KOPT-K1 (cell line): ENCODE results near the gene ZFAND3.
"Not testable (repeated sequence)": the region's sequence is repeated elsewhere in the genome, so short reads cannot be mapped to it uniquely, and the experiment has no call there.

Experiments
- H3K27ac ChIP-seq: fragments of 200-600 bp; sonication (generic); 2 replicates; pipeline ENCODE4 v1.5.1; 2016; ENCODE audit warnings: antibody characterized with exemption, mild to moderate bottlenecking, low read depth, low read length; ENCODE audit not compliant: poor library complexity, severe bottlenecking
- H3K36me3 ChIP-seq: fragments of 200-600 bp; sonication (generic); 2 replicates; pipeline ENCODE4 v1.5.1; 2017; ENCODE audit warnings: antibody characterized with exemption, mild to moderate bottlenecking, low read length, moderate library complexity; ENCODE audit not compliant: insufficient read depth
- H3K9me3 ChIP-seq: fragments of 200-600 bp; sonication (generic); 2 replicates; pipeline ENCODE4 v1.5.1; 2017; ENCODE audit warnings: antibody characterized with exemption, low read length, mild to moderate bottlenecking; ENCODE audit not compliant: insufficient read depth, poor library complexity, severe bottlenecking

Gene ZFAND3

DNA sequence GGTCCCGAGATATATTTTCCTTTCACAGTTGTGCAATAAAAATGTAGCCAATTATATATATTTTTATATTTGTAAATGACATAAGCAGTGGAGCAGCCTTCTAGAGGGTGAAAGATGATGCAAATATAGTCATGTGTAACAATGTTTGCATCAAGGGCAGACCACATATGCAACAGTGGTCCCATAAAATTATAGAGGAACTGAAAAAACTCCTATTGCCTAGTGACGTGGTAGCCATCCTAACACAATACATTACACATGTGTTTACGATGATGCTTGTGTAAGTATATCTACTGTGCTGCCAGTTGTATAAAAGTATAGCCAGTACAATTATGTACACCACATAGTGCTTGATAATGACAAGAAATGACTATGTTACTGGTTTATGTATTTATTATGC, 162.8 kb downstream of the ZFAND3 start:
- Histone ChIP-seq H3K36me3 (no peaks in the 10 kb centered on the region), H3K27ac (no peak overlapping the region), H3K9me3 (no peaks in the 10 kb centered on the region)

DNA sequence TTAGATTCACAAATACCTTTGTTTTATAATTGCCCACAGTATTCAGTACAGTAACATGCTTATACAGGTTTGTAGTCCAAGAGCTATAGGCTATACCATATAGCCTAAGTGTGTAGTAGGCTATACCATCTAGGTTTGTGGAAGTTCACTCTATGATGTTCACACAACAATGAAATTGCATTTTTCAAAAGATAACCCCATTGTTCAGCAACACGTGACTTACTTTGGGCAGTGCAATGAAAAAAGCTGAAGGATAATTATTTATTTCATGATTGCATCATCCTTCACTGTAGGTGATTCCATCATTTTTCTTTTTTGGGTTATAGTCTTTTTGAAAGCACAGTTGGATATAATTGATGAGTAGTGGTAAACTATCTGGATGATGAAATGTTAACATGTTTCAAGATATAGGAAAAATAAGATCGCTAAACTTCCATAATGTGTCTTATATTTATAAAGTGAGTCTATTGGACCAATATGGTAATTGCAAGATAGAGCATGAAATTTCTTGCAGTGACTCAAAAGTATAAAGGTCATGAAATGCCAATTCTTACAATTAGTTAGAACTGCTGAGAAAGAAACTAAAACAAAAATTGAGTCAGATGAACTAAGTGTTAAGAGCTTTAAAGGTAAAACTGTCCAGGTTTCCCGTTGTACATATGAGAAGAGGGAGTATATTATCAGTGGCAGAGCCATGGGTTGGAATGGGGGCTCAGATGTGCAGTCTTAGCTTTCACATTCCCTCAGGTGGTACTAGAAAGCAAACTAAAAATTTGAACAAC, 164.4 kb downstream of the ZFAND3 start:
- no peaks in the 10 kb centered on the region for H3K36me3 ChIP-seq
- no peak overlapping the region for H3K27ac ChIP-seq
- no peaks in the 10 kb centered on the region for H3K9me3 ChIP-seq

DNA sequence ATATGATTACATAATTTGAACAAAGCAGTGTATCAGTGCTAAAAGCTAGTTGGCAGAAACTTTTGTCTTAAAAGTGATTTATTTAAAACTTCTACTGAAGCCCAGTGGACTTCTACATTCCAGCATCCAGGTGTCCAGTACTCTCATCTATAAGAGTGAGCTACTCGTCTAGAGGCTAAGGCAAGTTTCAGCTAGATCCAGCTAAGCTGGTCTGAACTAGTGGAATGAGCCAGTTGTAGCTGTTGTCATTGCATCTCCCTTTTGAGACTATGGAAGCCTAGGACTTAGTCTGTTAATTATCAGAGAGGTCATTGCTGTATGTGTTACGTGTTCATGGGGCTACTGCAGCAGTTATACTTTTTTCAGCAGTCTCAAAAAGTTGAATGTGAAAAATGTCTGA, 165.1 kb downstream of the ZFAND3 start:
- Histone ChIP-seq H3K36me3 (no peaks in the 10 kb centered on the region), H3K27ac (no peak overlapping the region), H3K9me3 (no peaks in the 10 kb centered on the region)

DNA sequence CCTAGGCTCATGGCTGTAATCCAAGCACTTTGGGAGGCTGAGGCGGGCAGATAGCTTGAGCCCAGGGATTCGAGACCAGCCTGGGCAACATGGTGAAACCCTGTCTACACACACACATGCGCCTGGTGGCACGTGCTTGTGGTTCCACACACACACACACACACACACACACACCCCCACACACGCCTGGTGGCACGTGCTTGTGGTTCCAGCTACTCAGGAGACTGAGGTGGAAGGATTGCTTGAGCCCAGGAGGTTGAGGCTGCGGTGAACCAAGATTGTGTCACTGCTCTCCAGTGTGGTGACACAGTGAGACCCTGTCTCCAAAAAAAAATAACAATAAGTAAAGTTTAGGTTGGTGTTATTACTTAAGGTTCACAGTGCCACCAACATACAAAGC, 165.8 kb downstream of the ZFAND3 start:
- no peak overlapping the region for H3K27ac ChIP-seq
- H3K36me3 ChIP-seq: no peaks in the 10 kb centered on the region
- H3K9me3 ChIP-seq: no peaks in the 10 kb centered on the region

DNA sequence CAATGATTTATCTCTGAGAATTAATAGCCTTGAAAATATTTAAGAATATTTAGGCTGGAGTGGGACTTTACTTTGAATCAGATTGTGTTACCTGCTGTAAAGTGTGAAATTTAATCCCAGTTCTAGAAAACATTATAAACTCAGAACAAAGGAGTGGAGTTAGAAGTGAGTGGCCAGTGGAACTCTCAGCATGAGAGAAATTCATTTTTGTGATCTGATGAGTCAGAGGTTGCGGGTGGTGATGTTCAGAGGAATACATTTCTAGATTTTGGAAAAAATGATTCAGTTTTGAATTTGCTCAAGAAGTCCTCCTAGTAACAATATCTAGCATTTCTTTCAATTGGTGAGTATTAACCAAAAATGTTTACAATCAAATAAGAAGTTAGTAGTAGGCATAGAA, 167.5 kb downstream of the ZFAND3 start:
- H3K36me3 ChIP-seq: no peaks in the 10 kb centered on the region
- no peaks in the 10 kb centered on the region for H3K9me3 ChIP-seq
- no peak overlapping the region for H3K27ac ChIP-seq

DNA sequence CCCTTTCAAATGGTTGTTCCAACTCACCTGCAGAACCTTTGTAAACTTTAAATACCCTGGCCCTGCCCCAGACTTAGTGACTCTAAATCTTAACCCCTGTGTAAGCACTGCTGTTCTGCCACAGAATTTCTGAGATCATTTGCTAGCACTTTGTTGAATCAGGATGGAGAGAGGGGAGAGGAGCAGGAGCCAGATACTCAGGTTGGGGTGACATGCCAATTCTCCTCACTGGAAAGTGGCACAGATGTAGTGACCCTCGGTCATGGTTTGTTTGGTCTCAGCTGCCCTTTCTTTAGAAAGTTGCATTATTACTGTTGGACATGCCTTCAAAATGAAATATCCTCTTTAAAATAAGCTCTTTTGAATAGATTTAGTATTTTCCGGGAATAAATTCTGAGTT, 168.0 kb downstream of the ZFAND3 start:
- Histone ChIP-seq H3K9me3 (no peaks in the 10 kb centered on the region), H3K36me3 (no peaks in the 10 kb centered on the region), H3K27ac (no peak overlapping the region)

DNA sequence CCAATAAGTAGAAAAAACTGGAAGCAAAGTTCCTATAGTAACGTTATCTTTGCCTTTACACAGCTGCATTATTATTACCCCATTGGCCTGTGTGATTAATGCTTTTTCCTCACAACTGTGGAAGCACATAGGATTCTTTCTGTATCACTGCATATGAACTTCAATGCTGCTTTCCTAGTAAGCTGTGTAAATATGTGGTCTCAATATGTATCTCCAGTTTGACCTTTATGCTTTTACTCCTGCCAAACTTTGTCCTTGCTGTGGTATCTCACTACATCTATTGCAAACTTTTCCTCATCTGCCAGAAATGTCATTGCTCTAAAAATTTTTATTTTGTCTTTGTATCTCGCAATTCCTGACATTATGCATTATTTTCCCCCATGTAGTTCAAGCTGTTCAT, 168.6 kb downstream of the ZFAND3 start:
- H3K27ac ChIP-seq: no peak overlapping the region
- H3K36me3 ChIP-seq: no peaks in the 10 kb centered on the region
- H3K9me3 ChIP-seq: no peaks in the 10 kb centered on the region

DNA sequence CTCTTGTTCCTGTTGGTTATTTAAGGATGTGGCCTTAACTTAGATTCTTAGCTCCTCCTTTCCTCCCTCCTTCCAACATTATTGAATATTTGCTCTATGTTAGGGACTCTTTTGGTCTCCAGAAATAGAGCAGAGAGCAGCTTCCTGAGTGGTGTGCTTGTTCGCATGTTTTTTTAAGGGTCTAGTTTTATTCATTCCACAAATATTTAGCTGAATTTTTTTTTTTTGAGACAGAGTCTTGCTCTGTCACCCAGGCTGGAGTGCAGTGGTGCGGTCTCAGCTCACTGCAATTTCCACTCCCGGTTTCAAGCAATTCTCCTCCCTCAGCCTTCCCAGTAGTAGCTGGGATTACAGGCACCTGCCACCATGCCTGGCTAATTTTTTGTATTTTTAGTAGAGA, 169.2 kb downstream of the ZFAND3 start:
- Histone ChIP-seq H3K36me3 (no peaks in the 10 kb centered on the region), H3K9me3 (no peaks in the 10 kb centered on the region), H3K27ac (no peak overlapping the region)

DNA sequence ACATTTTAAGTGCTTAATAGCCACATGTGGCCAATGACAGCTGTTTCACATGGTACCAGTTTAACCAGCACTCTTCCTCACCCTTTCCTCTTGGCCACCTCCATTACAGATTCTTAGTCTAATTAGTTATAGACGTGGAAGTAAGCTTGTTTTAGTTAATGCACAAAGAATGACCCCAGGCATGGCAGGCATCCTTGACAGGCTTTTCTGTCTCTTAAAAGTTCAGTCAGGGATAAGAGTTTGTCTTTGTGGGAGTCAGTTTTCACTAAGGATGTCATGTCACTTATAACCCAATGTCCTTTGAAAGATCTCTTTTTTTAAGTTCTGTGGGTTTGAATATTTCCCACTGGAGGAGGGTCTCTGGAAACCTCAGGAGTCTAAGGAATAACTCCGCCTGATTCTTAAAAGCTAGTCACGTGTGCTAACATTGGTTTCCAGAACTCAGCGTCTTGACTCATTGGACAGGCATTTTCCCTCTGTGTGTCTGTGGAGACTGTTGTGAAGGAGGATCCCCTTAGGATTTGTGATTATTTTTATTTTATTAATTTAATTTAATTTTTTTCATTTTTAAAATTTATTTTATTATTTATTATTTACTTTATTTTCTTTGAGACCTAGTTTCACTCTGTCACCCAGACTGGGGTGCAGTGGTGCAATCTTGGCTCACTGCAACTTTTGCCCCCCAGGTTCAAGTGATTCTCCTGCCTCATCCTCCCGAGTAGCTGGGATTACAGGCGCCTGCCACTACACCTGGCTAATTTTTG, 171.4 kb downstream of the ZFAND3 start:
- Histone ChIP-seq H3K9me3 (no peaks in the 10 kb centered on the region), H3K36me3 (no peaks in the 10 kb centered on the region), H3K27ac (no peak overlapping the region)

DNA sequence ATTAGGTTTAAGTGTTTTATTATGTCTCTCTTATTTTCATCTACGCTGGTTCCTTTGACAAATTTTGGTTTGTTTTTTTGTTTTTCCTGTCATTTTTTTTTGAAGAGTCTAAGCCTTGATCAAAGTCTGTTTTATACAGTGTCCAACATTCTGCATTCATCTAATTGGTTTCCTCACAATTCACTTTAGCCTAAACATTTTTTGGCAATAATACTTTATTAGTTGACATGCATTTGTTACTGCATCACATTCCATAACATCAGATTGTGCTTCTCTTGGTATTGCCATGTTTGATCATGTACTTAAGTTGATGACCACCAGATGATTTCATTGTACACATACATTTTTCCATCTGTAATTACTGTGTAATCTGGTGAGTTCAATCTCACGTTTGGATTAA, 173.2 kb downstream of the ZFAND3 start:
- Histone ChIP-seq H3K27ac (no peak overlapping the region), H3K9me3 (no peaks in the 10 kb centered on the region), H3K36me3 (no peaks in the 10 kb centered on the region)

DNA sequence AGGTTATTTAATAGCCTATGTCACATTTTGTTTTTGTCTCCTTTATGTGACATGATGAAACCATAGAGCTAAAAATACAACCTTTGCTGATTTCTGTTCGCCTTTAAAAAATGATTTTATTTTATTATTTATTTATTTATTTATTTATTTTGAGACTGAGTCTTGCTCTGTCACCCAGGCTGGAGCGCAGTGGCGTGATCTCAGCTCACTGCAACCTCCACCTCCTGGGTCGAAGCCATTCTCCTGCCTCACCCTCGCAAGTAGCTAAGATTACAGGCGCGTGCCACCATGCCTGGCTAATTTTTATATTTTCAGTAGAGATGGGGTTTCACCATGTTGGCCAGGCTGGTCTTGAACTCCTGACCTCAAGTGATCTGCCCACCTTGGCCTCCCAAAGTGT, 173.7 kb downstream of the ZFAND3 start:
- not testable (repeated sequence) for H3K9me3 ChIP-seq, H3K36me3 ChIP-seq, H3K27ac ChIP-seq

DNA sequence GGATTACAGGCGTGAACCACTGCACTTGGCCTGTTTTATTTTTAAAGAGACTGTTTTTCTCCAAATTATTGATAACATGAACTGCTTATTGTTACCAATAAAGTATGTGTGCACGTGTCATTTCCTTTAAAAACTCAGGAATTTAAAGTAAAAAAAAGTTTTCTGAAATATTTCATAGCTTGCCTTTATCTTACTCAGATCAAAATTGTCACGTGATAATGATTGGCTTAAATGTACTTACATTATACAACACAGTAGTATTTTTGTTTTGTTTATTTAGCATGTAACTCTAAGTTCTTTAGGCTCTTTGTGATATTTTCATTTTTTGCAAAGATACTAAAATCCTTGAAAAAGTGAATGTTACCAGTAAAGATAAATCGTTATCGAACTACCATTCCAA, 174.1 kb downstream of the ZFAND3 start:
- Histone ChIP-seq H3K27ac (no peak overlapping the region), H3K9me3 (no peaks in the 10 kb centered on the region)

DNA sequence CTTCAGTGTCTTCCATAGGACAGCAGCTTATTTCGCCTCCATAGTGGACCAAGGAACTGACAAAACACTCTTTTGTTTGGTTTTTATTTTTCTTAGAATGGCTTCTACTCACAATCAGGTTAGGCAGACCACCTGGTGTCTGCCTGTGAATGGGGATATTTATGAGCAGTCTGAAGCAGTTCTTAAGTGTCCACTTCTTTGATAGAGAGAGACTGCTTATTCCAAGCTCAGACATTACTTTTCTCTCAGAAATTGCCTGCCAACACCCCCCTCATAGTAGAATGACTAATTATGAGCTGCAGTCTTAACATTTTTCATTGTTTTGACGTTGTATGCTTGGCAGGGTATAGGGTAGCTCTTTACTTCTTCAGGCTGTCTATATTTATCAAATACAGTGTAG, 174.7 kb downstream of the ZFAND3 start:
- no peaks in the 10 kb centered on the region for H3K36me3 ChIP-seq
- no peak overlapping the region for H3K27ac ChIP-seq
- H3K9me3 ChIP-seq: peaks cover 3% of the 10 kb centered on the region

More for the DNA sequence above, 174.1 kb downstream of the ZFAND3 start:
- H3K36me3 ChIP-seq: no peaks in the 10 kb centered on the region

DNA sequence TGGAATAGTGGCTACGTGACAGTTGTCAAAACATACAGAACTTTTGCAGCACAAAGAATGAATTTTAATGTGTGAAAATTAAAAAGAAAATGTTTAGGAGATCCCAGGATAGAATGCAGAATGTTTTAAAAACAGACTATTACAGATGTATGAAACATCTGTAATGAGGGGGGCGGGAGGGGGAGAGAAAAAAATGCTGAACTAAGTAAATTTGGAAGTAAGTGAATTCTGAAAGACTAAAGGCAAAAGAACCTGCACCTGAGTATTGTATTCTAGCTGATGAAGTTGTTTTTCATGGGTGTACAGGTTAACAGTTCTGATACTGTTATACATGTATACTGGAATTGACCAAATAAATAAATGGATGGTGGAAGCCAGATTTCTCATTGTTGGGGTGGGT, 178.8 kb downstream of the ZFAND3 start:
- H3K36me3 ChIP-seq: no peaks in the 10 kb centered on the region
- H3K9me3 ChIP-seq: peaks cover 7% of the 10 kb centered on the region
- H3K27ac ChIP-seq: no peak overlapping the region

DNA sequence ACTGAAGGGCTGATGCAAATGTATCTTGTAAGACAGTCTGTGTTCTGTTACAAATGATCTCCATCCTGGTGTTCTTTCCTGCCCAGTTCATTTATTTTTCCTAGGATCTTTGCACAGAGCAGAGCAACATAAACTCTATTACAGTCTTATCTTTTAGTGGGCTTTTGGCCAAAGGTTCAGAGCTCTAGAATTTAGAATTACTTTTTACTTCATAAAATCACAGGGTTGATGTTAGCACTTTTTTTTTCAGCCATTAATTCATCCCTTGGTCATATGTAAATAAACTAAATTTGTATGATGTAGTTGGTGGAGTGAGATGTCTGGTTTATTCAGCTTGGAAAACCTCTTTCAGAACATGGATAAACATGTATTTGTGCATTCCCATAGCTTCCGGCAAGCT, 181.9 kb downstream of the ZFAND3 start:
- Histone ChIP-seq H3K9me3 (peaks cover 7% of the 10 kb centered on the region), H3K36me3 (no peaks in the 10 kb centered on the region), H3K27ac (no peak overlapping the region)

DNA sequence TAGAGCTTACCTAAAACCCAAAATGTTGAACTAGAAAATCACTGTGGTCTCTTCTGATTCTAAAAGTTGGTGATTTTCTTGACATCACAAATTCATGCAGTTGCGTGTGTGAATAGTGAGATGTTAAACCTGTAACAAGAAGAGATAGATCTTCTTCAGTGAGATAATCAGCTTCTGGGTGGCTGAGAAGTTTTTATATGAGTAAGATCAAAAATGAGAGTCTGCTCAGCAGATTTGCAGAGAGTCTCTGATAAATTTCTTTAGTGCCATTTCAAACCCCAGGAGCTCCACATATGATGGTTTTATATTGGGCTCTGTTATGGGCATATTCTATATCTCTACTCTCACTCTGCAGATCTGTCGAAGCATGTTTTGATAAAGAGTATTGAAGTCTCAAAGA, 185.4 kb downstream of the ZFAND3 start:
- no peak overlapping the region for H3K27ac ChIP-seq
- H3K9me3 ChIP-seq: peaks cover 2% of the 10 kb centered on the region
- H3K36me3 ChIP-seq: no peaks in the 10 kb centered on the region
